Fibroblast of skin of abdomen (primary cell): ENCODE measurements around the gene LCNL1.
A peak's percentile ranks its signal among the peaks of the same experiment; 100 is the strongest.

Source experiments
- DNase-seq: peaks from one replicate; pipeline ENCODE4 v3.0.0-alpha.2; 2013

Gene LCNL1

GRCh38 chr9:136977223-136977622 lies 5.6 kb upstream of the LCNL1 start, which contains the start of gene PTGDS:
TSS of gene PTGDS (plus strand) at chr9:136977504. CDS start at chr9:136977579, 75 bp downstream.
- no peak for DNase-seq

DNA sequence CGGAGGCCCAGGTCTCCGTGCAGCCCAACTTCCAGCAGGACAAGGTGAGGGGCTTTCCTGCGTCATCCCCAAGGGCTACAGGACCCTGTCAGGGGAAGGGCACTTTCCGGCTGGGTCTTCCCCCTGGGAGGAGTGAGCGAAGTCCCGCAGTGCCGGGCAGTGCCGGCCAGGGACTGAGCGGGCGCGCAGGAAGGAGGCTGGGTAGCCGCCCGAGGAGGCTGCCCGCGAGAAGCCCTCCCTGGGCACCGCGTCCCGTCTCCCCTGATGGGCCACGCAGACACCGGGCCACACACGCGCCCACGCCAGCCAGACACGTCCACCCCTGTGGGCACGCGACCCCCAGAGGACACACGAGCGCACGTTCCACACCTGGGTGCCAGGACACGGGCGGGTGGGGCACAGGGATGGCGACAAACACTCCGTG lies 5.1 kb upstream of the LCNL1 start:
- DNase-seq, result no peak

DNA sequence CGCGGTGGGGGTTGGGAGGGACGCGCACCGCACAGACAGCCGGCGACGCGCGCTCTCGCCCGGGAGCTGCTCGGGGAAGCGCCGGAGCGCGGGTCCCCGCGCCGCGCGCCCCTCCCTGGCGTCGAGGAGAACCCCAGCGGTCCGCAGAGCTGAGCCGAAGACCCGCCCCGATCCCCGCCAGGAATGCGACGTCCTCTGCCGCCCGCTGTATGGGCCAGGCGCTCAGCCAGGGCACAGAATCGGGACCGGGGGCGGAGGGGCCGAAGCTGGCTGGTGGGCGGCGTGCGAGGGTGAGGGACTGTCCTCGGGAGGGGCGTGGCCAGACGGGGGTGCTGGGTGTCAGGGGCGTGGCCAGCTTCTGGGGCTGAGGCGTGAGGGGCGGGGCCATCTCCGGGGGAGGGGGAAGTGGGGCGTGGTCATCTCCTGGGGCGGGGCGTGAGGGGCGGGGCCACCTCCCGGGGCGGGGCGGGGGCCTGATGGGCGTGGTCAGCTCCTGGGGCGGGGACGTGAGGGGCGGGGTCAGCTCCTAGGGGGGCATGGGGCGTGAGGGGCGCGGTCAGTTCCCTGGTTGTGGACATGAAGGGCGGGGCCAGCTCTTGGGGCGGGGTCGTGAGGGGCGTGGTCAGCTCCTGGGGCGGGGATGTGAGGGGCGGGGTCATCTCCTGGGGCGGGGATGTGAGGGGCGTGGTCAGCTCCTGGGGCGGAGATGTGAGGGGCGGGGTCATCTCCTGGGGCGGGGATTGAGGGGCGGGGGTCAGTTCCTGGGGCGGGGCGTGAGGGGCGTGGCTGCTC lies 4.5 kb upstream of the LCNL1 start:
- peak; percentile 21 for DNase-seq

DNA sequence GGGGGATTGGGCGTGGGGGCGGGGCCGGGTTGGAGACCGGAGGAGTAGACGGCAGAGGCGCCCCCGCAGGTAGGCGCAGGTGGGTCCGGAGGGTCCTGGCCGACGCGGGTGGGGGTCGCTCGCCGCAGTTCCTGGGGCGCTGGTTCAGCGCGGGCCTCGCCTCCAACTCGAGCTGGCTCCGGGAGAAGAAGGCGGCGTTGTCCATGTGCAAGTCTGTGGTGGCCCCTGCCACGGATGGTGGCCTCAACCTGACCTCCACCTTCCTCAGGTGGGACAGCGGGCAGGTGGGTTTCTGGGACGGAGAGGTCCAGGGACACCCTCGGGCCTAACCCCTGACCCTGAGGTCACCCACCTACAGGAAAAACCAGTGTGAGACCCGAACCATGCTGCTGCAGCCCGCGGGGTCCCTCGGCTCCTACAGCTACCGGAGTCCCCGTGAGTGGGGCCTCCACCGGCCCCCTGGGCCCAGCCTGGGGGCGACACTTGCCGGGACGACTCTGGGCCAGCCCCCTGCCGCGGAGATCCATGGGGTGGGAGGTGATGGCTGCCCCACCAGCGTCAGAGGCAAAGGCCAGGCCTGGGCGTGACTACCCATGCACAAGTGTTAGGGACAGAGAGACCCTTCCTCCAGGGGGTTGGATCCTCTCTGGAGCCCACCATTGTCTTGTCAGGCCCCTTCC lies 3.8 kb upstream of the LCNL1 start:
- no peak for DNase-seq

GRCh38 chr9:136979769-136980587 lies 2.8 kb upstream of the LCNL1 start:
- DNase-seq, result no peak

GRCh38 chr9:136980669-136981478 lies 1.9 kb upstream of the LCNL1 start:
- DNase-seq, result no peak

GRCh38 chr9:136981588-136982231 lies 1.1 kb upstream of the LCNL1 start:
- DNase-seq, result no peak

DNA sequence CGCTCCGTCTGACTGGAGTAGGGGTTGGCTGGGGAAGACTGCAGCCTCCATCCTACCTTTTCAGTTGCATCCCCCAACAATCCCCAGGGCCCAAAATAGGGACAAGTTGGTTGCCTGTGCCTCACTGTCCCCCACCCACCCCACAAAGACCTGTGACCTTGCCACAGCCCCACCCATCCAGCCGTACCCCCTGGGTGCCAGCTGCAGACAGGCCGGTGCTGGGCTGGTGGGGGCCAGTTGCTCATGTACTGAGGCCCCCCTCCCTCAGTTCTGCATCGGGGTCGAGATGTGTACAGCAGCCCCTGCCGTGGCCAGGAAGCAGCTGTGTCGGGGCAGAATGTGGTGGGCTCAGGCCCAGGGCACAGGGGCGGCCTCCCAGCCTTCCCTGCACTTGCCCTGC lies 374 bp downstream of the LCNL1 start:
- DNase-seq, result no peak

DNA sequence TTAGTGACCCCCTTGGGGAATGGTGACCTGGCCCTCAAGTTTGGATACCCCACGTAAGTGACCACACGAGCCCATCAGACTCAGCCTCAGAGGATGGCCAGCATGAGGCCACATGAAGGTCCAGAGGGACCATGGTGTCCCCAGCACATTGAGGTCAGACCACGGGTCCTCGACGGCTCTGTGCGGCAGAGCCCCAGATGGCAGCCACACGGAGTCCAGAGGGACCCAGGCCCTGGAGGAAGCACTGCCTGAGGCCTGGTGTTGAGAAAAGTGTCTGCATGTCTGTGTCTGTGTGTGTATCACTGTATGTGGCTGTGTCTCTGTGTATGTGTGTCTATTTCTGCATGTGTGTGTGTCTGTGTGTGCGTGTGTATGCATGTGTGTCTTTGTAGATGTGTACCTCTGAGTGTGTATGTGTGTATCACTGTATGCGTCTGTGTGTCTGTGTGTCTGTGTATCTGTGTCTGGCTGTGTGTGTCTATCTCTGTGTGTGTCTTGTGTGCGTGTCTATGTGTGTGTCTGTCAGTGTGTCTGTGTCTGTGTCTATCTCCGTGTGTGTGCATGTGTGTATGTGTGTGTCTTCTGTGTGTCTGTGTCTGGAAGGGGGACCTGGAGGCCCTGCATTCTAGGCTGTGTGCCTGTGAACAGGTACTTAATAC lies 992 bp downstream of the LCNL1 start:
- DNase-seq, result no peak

- DNase-seq, result no peak
Measured at GRCh38 chr9:136984464-136985026, 1.8 kb downstream of the LCNL1 start.

DNA sequence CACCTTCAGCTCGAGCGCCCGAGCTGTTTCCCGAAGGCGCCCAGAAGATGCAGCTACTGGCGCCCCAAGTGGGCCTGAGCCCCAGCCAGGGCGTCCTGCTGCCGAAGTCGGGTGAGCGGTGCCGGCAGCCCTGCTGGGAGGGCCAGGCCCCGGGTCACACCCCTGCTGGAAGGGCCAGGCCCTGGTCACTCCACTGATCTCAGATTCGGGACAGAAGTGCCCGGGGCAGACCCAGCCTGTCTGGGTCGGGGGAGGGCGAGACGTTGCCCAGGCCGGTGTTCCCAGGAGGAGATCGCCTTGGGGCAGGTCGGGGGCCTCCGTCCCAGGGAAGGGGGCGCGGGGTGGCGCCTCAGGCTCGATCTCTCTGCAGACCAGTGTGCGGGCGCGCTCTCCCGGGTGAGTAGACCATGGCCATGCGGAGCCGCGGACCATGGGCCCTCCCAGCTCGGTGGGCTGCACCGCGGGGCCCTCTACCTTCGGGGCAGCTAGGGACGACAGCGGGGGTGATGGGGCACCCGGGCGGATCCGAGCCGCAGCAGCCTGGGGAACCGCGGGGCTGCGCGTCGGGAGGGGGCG lies 2.3 kb downstream of the LCNL1 start:
- DNase-seq, result no peak

- DNase-seq, result no peak
Measured at GRCh38 chr9:136985853-136986252, 3.1 kb downstream of the LCNL1 start.

- DNase-seq, result no peak
Measured at GRCh38 chr9:136988872-136989271, 6.1 kb downstream of the LCNL1 start.

GRCh38 chr9:136990242-136990911 lies 7.6 kb downstream of the LCNL1 start:
- DNase-seq, result no peak

DNA sequence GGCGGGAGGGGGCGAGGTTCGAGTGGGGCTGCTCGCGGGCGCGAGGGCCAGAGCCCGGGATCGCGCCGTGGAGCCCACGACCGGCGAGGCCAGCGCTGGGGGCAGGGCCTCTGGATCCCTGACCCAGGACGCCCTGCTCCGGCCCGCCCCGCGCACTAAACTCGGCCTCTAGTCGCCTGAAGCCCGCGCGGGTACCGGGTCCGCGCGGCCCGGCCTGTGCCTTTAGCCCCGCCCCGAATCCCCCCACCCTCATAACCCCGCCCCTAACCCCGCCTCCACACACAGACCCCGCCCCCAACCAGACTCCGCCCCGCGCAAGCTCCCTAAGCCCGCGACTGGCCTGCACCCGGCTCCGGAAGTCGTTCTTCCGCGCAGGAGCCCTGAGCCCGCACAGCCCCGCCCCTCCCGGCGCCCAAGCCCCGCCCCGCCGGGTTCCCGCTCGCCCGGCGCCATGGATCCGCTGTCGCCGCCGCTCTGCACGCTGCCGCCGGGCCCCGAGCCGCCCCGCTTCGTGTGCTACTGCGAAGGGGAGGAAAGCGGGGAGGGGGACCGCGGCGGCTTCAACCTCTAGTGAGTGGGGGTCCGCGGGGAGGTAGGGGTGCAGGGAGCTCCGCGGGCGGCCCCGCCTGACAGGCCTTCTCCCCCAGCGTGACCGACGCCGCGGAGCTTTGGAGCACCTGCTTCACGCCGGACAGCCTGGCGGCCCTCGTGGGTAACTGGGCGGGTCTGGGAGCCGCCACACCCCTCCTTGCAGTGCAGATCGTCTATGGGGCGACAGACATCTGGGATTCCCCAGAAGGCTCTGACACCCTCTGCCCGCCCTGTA lies 9.4 kb downstream of the LCNL1 start, which contains the start of gene PAXX:
Gene PAXX, plus strand, starts transcription at position 430 of the 826 bp plus-strand sequence. Its CDS starts 22 bp downstream, at position 452.
- peak; percentile 88 for DNase-seq

DNA sequence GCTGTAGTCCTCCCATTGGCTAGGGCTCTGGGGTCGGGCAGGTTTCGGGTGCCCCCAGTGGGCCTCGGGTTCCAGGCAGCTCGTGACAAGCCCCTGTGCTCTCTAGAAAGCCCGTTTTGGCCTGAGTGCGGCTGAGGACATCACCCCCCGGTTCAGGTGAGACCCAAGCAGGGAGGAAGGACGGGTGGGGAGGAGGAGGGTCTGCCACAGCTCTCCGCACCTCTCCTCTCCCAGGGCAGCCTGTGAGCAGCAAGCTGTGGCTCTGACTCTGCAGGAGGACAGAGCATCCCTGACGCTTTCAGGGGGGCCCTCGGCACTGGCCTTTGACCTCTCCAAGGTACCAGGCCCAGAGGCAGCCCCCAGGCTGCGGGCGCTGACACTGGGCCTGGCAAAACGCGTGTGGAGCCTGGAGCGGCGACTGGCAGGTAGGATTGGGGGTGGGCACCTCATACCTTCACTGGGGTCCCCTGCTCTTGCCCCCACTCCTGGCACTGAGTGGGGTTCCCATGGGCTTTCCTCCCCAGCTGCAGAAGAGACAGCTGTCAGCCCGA lies 10.1 kb downstream of the LCNL1 start:
- DNase-seq, result no peak

GRCh38 chr9:136994180-136994887 lies 11.5 kb downstream of the LCNL1 start:
- no peak for DNase-seq

- no peak for DNase-seq
Measured at GRCh38 chr9:136994888-136995230, 12.1 kb downstream of the LCNL1 start.
